ENCODE measurements around the gene CDH8.
"Not testable (repeated sequence)": the region's sequence is repeated elsewhere in the genome, so short reads cannot be mapped to it uniquely, and the experiment has no call there.

Gene CDH8

GRCh38 chr16:61921373-61921772 lies 114.9 kb downstream of the CDH8 start:
- Histone ChIP-seq H4K20me1 (ENCODE audit: insufficient read depth, low read length) (no peaks in the 10 kb centered on the region), H3K9ac (ENCODE audit: low read depth, low read length) (no peak overlapping the region), H3K36me3 (ENCODE audit: insufficient read depth, low read length) (no peaks in the 10 kb centered on the region), H3K79me2 (ENCODE audit: insufficient read depth, low read length) (no peaks in the 10 kb centered on the region), H3K4me3 (ENCODE audit: low read depth in 1 of 2, low read length in 2 of 2) (no peak overlapping the region), H3K4me1 (ENCODE audit: insufficient read depth, low read length) (no peaks in the 10 kb centered on the region), H2AFZ (ENCODE audit: low read depth, low read length) (no peak overlapping the region), H3K27me3 (ENCODE audit: insufficient read depth, low read length, poor library complexity) (no peaks in the 10 kb centered on the region), H3K4me2 (ENCODE audit: insufficient read depth, low read length) (no peak overlapping the region), H3K9me3 (ENCODE audit: insufficient read depth, low read length, severe bottlenecking) (no peaks in the 10 kb centered on the region), H3K27ac (ENCODE audit: low read length) (no peak overlapping the region)
- DNase-seq = no peak
- TF ChIP-seq CTCF (IDR thresholded peaks at IDR 0.05; ENCODE audit: borderline replicate concordance, extremely low read depth, low read length, poor library complexity, severe bottlenecking) (no peak), EZH2 (IDR thresholded peaks at IDR 0.05; ENCODE audit: borderline replicate concordance, low read depth, low read length, severe bottlenecking) (no peak)
- ATAC-seq (ENCODE audit: insufficient read depth, low read depth) = no peak

- H3K9ac ChIP-seq (ENCODE audit: low read depth, low read length); H3K4me3 ChIP-seq (ENCODE audit: low read depth in 1 of 2, low read length in 2 of 2); H3K36me3 ChIP-seq (ENCODE audit: insufficient read depth, low read length); DNase-seq; H3K27me3 ChIP-seq (ENCODE audit: insufficient read depth, low read length, poor library complexity); H3K27ac ChIP-seq (ENCODE audit: low read length); H4K20me1 ChIP-seq (ENCODE audit: insufficient read depth, low read length); ATAC-seq (ENCODE audit: insufficient read depth, low read depth); H3K9me3 ChIP-seq (ENCODE audit: insufficient read depth, low read length, severe bottlenecking); H2AFZ ChIP-seq (ENCODE audit: low read depth, low read length); H3K4me1 ChIP-seq (ENCODE audit: insufficient read depth, low read length); H3K4me2 ChIP-seq (ENCODE audit: insufficient read depth, low read length); H3K79me2 ChIP-seq (ENCODE audit: insufficient read depth, low read length): not testable (repeated sequence)
Measured at GRCh38 chr16:61917865-61918826, 118.1 kb downstream of the CDH8 start.

- H2AFZ ChIP-seq (ENCODE audit: low read depth, low read length) = no peak overlapping the region
- no peaks in the 10 kb centered on the region for H3K4me1 ChIP-seq (ENCODE audit: insufficient read depth, low read length)
- DNase-seq (no peak), ATAC-seq (ENCODE audit: insufficient read depth, low read depth) (no peak)
- H3K9ac ChIP-seq (ENCODE audit: low read depth, low read length) = no peak overlapping the region
- no peak overlapping the region for H3K27ac ChIP-seq (ENCODE audit: low read length)
- H3K4me2 ChIP-seq (ENCODE audit: insufficient read depth, low read length) = no peak overlapping the region
- no peaks in the 10 kb centered on the region for H3K36me3 ChIP-seq (ENCODE audit: insufficient read depth, low read length)
- H4K20me1 ChIP-seq (ENCODE audit: insufficient read depth, low read length) = no peaks in the 10 kb centered on the region
- H3K9me3 ChIP-seq (ENCODE audit: insufficient read depth, low read length, severe bottlenecking) = no peaks in the 10 kb centered on the region
- no peak for TF ChIP-seq CTCF (IDR thresholded peaks at IDR 0.05; ENCODE audit: borderline replicate concordance, extremely low read depth, low read length, poor library complexity, severe bottlenecking)
- TF ChIP-seq EZH2 (IDR thresholded peaks at IDR 0.05; ENCODE audit: borderline replicate concordance, low read depth, low read length, severe bottlenecking) = no peak
- H3K4me3 ChIP-seq (ENCODE audit: low read depth in 1 of 2, low read length in 2 of 2) = no peak overlapping the region
- H3K27me3 ChIP-seq (ENCODE audit: insufficient read depth, low read length, poor library complexity) = no peaks in the 10 kb centered on the region
- H3K79me2 ChIP-seq (ENCODE audit: insufficient read depth, low read length) = no peaks in the 10 kb centered on the region
Measured at GRCh38 chr16:61915569-61915968, 120.7 kb downstream of the CDH8 start.

GRCh38 chr16:61909074-61909473 lies 127.2 kb downstream of the CDH8 start:
- Histone ChIP-seq H3K9me3 (ENCODE audit: insufficient read depth, low read length, severe bottlenecking) (no peaks in the 10 kb centered on the region), H3K4me3 (ENCODE audit: low read depth in 1 of 2, low read length in 2 of 2) (no peak overlapping the region), H3K36me3 (ENCODE audit: insufficient read depth, low read length) (no peaks in the 10 kb centered on the region), H3K9ac (ENCODE audit: low read depth, low read length) (no peak overlapping the region), H3K4me1 (ENCODE audit: insufficient read depth, low read length) (no peaks in the 10 kb centered on the region), H2AFZ (ENCODE audit: low read depth, low read length) (no peak overlapping the region), H3K4me2 (ENCODE audit: insufficient read depth, low read length) (no peak overlapping the region), H3K27me3 (ENCODE audit: insufficient read depth, low read length, poor library complexity) (no peaks in the 10 kb centered on the region), H4K20me1 (ENCODE audit: insufficient read depth, low read length) (no peaks in the 10 kb centered on the region), H3K27ac (ENCODE audit: low read length) (no peak overlapping the region), H3K79me2 (ENCODE audit: insufficient read depth, low read length) (no peaks in the 10 kb centered on the region)
- DNase-seq = no peak
- no peak for ATAC-seq (ENCODE audit: insufficient read depth, low read depth)
- TF ChIP-seq EZH2 (IDR thresholded peaks at IDR 0.05; ENCODE audit: borderline replicate concordance, low read depth, low read length, severe bottlenecking) (no peak), CTCF (IDR thresholded peaks at IDR 0.05; ENCODE audit: borderline replicate concordance, extremely low read depth, low read length, poor library complexity, severe bottlenecking) (no peak)

All from DND-41 (cell line).